CD4-positive, alpha-beta T cell treated with Interferon gamma for 1 hour (primary cell): ENCODE results near the gene TNFRSF14.
A peak's percentile ranks its signal among the peaks of the same experiment; 100 is the strongest.
"Not testable (repeated sequence)": the region's sequence is repeated elsewhere in the genome, so short reads cannot be mapped to it uniquely, and the experiment has no call there.

Experiments
- DNase-seq: peaks from one replicate; pipeline ENCODE4 v3.0.0-alpha.2; 2020

Gene TNFRSF14

DNA sequence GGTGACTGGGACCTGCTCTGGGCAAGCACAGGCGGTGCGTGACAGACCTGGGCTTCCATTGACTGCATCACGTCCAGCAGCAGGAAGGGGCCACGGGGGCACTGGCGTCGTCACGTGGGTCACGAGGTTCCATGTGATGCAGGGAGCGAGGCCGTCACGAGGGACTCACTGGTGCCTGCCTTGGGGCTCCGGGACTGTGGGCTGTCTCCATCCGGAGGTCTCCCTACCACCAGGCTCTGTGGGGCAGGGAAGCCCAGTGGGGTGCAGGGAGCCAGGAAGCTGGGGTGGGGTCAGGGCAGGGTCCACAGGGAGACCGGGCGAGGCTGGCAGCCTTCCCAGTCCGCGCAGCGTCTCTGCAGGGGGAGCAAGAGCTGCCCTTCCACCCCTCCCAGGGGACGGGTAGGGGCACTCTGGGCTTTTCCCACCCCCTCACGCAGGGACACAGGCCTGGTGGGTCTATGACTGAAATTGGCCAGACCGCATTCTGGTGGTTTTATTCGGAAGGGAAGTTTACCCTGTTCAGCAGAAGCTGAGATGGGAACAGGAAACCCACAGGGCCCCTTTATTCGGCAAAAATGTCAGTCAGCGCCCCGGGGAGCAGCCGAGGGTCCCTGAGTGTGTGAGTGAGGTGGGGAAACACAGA lies 416 bp upstream of the TNFRSF14 start:
- DNase-seq: peak; percentile 84

DNA sequence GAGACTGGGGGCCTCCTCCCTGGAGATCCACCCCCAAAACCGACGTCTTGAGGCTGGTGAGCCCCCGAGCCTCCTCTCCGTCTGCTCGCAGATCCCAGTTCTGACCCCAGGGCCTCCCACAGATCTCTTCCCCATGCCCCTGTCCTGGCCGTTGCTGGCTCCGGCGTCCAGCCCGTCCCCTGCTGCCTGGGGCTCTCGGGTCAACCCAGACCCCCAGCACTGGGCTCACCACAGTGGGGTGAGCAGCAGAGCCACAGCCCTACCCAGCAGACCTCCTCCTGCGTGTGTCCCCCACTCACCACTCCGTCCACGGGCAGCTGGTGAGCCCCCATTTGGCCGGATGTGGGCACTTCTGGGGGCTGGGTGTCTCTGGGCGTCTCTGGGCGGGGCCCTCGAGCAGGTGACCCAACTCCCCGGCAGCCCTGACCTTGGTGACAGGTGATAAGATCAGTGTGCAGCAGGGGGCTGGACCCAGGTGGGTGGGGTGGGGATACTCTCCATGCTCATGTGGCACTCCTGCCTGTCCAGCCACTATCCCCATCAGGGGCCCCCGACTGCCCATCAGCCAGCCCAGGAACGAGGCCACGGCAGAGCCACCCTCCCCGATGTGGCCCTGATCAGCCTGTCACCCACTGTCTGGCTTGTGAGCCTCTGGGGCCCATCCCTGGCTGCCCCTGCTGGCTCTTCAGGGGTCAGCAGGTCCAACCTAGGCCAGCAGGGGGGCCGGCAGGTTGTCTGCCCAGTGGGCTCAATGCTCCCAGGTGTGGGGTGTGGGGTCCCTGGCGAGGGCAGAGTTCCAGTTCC lies 709 bp downstream of the TNFRSF14 start:
- DNase-seq: peak; percentile 47

DNA sequence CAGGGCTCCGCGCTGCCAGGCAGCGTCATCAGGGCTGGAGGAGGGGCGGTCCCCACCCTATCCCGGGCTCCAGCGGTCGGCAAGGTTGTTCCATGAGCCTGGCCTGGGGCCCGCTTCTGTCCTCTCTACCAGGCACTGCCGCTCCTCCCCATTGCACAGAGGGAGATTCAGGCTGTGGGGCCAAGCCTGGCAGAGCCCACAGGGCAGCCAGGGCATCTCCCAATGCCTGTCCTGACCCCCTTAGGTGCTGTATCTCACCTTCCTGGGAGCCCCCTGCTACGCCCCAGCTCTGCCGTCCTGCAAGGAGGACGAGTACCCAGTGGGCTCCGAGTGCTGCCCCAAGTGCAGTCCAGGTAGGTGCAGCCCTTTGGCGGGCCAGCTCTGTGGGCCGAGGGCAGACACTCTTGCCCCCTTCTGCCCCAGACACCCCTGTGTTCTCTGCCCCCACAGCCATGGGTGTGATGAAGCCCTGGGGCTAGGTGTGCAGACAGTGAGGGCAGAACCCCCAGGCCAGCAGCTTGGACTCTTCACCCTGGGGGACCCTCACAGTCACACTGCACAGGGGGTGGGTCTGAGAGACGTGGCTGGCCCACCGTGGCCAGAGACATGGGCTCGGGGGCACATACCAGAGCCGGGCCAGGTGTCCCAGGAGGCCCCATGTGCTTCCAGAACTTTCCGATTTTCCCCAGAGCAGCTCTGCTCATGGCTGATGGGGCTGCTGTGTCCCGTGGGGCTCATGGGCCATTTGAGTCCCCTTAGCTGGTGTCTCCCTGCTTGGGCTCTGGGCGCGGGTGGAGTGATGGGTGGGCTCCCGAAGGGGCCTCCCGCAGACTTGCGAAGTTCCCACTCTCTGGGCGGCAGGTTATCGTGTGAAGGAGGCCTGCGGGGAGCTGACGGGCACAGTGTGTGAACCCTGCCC lies 1.6 kb downstream of the TNFRSF14 start:
- DNase-seq: no peak

DNA sequence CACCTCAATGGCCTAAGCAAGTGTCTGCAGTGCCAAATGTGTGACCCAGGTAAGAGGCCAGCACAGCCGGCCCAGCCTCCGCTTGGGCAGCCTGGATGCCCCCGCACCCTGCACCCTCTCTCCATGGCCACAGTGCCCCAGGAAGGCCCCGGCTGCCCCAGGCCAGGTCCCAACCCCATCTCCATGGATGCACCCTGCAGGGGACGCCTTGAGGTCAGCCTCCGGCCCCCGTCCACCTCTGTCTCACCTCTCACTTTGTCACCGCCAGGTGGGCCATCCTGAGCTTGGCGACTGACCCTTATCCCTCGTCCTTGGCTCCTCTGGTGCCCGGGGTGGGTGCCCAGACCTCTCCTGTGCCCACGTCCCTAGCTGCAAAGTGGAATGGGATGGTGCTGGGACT lies 2.2 kb downstream of the TNFRSF14 start:
- no peak for DNase-seq

DNA sequence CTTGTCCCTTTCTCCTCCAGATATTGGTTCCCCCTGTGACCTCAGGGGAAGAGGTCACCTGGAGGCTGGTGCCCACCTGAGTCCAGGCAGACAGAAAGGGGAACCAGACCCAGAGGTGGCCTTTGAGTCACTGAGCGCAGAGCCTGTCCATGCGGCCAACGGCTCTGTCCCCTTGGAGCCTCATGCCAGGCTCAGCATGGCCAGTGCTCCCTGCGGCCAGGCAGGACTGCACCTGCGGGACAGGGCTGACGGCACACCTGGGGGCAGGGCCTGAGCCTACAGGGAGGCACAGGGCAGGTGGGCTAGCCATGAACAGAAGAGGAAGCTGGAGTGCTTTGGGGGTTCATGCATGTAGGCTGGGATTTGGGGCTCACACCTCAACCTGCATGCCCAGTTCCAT lies 2.7 kb downstream of the TNFRSF14 start:
- no peak for DNase-seq

DNA sequence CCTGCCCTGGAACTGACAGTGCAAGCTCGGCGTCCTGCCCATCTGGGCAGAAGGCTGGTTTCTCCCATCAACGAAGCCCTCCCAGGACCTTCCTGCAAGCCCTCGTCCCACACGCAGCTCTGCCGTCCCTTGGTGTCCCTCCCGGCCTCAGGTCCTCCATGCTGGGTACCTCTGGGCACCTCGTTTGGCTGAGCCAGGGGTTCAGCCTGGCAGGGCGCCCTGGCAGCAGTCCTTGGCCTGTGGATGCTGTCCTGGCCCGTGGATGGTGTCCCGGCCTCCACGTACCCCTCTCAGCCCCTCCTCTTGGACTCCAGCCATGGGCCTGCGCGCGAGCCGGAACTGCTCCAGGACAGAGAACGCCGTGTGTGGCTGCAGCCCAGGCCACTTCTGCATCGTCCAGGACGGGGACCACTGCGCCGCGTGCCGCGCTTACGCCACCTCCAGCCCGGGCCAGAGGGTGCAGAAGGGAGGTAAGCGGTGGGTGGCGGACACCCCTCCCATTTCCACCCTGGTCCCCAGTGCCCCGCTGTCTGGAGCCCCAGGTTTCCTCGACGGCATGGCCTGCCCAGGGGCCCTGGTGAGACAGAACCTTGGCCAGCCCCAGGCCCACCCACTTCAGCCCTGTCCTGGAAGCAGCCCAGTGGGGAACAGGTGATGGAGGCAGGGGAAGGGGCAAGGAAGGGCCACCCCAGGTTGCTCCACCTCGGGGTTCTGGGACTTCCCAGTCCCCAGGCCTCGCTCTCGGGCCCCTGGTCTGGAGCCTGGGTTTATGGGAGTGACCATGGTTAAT lies 3.5 kb downstream of the TNFRSF14 start:
- no peak for DNase-seq

DNA sequence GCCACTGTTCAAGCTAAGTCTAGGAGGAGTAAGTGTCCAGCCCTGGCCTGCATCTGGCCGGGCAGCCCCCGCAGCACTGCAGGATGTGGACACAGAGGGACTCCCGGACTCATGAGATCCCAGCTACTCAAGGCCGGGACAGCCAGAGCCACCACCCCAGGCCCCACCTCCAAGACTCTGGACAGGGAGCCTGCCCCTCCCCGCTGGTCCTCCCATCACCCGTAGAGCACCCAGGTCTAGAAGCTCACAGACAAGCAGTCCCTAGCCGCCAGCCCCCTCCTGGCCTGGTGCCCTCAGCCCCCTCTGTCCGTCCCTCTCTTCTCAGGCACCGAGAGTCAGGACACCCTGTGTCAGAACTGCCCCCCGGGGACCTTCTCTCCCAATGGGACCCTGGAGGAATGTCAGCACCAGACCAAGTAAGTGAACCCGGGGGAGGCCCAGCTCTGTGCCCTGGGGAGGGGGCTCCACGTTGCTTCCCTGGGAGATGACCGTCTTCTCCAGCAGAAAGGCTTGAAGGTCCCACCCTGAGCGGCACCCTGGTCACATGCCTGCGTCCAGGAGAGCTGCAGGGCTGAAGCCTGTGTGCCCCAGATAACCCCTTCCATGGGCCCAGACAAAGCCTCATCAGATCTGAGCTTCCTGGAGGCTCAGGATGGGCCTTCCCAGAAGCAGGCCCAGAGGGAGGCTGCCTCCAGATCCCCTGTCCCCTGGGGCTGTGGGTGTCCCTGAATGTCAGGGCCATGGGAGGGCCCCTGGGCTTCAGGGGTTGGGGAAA lies 4.3 kb downstream of the TNFRSF14 start:
- no peak for DNase-seq

DNA sequence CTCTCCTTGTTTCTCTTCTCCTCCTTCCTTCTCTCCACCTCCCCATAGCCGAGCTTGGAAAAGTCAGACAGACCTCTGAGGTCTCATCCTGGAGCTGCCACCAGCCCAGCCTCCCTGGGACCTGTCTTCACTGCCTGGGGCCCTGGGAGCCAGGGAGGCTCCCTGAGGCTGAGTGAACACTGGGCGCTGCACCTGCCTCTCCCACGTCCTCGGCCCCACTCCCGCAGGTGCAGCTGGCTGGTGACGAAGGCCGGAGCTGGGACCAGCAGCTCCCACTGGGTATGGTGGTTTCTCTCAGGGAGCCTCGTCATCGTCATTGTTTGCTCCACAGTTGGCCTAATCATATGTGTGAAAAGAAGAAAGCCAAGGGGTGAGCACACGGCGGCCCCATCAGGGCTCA lies 5.3 kb downstream of the TNFRSF14 start:
- no peak for DNase-seq

DNA sequence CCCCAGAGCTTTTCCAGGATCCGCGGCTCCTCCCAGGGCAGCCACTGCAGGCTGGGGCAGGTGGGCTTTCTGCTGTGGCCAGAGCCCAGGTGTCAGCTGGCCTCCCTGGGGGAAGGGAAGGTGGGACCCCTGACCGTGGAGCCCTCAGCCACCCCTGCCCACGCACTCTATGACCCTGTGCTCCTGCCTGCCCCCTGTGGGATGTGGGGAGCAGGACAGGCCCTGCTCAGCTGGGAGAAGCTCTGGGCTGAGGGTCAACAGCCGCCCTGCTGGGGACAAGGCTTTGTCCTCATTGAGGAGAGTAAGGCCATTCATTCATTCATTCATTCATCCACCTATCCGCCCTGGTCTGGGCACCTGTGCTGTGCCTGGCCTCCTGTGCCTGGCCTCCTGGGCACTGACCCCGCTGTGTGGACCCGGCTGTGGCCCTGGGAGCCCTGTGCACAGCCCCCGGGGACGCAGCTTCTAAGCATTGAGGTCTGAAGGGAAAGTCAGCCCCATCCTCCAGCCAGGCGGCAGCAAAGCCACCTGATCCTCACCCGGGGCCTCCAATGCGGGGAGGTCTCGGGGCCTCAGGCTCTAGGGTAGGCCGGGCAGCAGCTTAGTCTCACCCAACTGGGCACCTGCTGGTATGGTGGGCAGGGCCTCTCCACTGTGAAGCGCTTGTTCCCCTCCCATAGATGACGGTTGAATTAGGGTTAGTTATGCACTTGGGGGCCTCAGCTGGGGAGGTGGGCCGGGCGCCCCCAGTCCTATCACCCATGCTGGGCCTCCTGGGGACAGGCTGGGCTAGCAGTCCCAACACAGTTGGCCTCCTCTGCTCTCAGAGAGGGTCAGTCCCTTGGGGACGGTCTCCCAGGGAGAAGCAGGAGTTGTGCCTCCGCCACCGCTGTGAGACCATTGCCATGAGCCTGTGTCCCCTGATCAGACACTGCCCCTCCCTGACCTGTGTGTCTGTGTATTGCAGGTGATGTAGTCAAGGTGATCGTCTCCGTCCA lies 6.0 kb downstream of the TNFRSF14 start:
- DNase-seq: no peak

DNA sequence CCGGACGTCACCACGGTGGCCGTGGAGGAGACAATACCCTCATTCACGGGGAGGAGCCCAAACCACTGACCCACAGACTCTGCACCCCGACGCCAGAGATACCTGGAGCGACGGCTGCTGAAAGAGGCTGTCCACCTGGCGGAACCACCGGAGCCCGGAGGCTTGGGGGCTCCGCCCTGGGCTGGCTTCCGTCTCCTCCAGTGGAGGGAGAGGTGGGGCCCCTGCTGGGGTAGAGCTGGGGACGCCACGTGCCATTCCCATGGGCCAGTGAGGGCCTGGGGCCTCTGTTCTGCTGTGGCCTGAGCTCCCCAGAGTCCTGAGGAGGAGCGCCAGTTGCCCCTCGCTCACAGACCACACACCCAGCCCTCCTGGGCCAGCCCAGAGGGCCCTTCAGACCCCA lies 7.0 kb downstream of the TNFRSF14 start:
- no peak for DNase-seq

DNA sequence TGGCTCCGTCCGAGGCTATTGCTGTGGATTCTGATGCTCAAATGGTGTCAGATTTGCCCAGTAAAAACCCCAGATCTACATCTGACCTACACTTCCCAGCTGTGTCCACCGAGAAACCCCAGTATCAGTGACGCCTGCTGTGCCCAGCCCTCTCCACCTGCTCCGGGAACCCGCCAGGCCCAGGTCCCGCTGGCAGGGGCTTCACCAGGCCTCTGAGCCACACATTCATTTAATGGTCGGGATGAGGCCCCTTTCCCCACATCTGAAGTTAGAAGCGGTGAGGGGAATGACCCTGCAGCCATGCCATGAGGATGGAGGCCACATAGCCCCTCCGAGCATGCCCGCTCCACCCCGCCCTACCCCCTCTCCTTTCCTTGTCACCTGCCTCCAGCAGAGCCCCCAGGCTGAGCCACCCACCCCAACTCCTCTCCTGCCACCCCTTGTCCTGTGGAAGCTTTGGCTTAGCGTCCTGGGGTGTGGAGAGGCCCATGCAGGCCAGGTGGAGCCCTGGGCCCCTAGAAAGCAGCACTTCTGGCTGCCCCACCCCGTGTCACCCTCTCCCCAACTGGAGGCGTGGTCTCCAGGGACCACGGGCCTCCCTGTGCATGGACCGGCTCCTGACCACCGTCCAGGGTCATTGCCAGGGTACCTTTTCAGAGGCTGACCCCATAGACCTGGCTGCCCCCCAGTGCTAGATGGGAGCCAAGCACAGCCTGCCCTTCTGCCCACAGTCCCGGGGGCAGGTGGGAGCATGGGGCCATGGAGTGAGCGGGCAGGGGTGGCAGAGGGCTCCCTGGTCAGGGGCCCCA lies 8.0 kb downstream of the TNFRSF14 start:
- no peak for DNase-seq

DNA sequence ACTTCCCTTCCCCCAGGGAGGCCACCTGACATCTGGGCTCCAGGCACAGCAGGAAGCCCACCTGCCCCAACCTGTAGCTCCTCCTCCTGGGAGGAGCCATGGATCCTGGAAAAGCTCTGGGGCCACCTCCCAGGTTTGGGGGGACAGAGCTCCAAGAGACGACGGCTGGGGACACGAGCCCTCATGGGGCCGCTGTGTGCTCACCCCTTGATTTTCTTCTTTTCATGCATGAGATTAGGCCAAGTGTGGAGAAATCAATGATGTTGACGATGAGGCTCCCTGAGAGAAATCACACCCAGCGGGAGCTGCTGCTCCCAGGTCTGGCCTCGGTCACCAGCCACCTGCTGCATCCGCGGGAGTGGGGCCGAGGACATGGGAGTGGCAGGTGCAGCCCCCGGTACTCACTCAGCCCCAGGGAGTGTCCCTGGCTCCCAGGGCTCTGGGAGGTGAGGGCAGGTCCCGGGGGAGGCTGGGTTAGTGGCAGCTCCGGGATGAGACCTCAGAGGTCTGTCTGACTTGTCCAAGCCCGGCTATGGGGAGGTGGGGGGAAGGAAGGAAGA lies 8.7 kb downstream of the TNFRSF14 start:
- no peak for DNase-seq

DNA sequence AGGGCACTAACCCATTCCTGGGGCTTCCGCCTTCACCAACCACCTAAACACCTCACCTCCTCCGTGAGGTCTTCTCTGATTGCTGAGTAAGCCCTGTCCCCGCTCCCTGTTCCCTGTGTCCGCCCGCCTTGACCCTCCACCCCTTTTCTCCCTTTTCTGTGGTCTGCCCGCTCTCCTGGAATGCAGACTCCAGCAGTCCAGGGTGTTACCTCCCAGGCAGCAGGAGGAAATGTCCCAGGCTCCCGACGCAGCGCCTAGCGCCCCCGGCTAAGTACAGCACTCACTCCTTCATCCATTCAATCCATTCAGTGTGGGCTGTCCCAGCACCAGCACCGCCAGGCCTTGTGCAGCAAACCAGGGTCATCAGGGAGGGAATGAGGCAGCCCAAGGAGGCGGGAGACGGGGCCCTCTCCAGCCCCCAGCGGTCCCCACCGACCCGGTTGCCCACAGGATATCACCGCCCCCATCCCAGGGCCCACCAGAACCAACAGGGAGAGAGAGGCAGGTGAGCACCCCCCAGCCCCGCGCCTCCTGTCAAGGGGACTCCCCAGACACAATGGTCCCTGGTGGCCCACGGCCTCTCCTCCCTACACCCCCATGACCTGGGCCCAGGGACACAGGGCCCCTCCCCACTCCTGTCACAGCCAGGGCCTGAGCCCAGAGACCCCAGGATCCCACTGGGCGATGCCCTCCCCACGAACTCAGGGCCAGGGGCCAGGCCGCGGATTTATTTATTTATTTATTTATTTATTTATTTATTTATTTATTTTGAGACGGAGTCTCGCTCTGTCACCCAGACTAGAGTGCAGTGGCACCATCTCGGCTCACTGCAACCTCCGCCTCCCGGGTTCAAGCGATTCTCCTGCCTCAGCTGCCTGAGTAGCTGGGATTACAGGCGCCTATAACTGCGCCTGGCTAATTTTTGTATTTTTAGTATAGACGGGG lies 10.2 kb downstream of the TNFRSF14 start:
- no peak for DNase-seq

DNA sequence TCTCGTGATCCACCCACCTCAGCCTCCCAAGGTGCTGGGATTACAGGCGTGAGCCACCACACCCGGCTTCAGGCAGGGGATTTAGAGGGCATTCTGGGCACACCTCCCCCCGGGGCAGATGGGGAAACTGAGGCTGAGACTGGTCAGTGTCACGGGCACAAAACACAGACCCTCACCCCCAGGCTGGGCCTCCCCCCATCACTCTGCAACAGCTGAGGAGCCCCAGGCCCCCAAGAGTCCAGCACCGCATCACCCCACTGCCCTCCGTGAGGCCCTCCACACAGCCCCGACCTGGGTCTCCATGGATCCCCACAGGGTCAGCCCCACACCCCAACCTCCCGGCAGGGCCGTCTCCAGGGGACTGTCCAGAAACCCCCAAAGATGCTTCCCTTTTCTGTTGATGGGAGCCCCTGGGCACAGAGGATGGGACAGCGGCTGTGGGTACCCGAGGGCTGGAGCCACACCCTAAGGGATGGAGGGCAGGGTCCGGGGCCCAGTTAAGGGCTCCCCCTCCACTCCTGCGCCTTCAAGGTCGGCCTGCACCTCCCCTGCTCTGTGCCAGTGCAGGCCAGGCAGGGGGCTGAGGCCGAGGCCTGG lies 11.0 kb downstream of the TNFRSF14 start:
- no peak for DNase-seq

DNA sequence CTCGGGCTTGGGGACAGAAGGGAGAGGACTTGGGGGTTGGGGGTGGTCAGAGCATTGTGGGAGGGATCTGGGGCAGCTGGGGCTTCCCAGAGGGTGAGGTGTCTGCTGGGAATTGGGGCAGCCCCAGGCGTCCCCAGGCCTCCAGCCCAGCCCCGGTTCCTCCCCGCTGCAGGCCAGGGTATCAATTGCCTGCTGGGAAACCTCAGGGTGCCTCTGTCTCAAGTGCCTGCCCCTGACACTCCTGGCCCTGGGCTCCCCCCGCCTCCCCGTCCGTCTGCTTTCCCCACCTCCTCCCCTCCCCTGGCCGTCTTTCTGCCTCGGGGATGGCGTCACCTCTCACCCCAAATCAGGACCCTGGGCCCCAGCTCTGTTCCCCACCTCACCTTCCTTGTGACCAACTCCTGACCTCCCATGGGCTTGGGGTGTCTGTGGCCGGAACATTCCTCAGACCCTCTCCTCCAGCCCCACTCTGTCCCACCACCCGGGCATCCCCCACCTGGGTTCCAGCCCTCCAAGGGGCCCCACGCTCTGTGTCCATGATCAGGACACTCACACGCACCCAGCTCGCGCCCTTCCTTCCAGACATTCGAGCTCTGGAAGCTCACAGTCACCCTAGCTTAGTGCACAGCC lies 12.1 kb downstream of the TNFRSF14 start:
- not testable (repeated sequence) for DNase-seq

DNA sequence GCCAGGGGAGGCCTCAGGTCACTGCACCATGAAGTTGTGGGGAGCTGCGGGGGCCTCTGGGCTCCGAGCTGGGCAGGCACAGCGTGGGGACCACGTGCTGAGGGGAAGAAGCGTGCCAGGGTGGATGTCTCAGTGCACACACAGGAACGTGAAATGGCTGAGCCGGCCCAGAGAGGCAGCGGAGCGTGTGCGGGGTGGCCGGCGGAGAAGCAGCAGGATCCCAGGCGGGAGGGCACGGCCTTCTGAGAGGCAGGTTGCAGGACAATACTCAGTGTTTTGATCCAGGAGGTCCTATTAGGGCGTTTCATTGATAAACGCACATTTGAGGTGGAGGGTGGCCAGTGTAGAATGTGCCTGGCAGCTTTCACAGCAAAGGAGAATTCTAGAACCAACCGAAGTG lies 12.9 kb downstream of the TNFRSF14 start:
- no peak for DNase-seq

DNA sequence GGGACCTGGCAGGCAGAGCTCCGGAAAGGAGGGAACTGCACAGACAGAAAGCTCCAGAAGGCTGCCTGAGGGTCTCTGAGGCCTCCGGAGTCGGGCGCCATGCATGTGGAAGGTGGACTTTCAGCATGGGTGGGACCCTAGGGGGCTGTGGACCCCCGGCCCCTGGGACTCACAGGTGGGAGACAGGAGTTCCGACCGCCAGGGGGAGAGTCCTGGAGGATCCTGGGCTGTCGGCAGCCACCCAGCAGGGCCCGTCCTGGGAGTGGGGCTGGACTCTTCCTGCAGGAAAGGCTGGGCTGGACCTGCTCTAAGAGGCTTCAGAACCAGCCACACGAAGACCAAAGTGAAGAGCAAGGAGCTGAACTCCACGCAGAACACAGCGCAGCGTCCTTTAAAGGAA lies 13.5 kb downstream of the TNFRSF14 start:
- DNase-seq: not testable (repeated sequence)
